Left cardiac atrium (tissue), 4 donors: ENCODE results near the gene KDM3B. TPM values are rescaled to one million over a fixed set of nuclear protein-coding genes. Genes with fewer than 3 reads are reported as not detected.

Source experiments
- ATAC-seq, 2 donors: fragments of 200-7000 bp; cut with Tn5 transposase; one replicate each; pipeline ENCODE4 v1.9.1; 2020; ENCODE audit warnings: mild to moderate bottlenecking in 2 of 2, moderate library complexity in 2 of 2
- DNase-seq: peaks from one replicate; pipeline ENCODE4 v3.0.0-alpha.2; 2020
- intact Hi-C, 2 donors: fragments of 100-400 bp; cut with DNase I; formaldehyde crosslinking; loops; one replicate each; pipeline versions ENCODE4 v1.14.1 to v1.15.1; 2022 to 2023
- total RNA-seq, 2 donors: library from RNA; stranded (reverse); fragmentation: NEBNext Ultra II Directional; extraction: Animal tissue kit (Norgen Biotek cat#: 25700); gene quantifications; one replicate each; pipeline ENCODE4 v1.2.1, GENCODE V29; 2021
- donor health status: DM: no; HTN: yes; CAD: no.
- donor health status: DM: no; HTN: yes; CAD: no; lungs with severe emphysema.
- donor health status: DM: yes; HTN: yes; CAD: no.
- donor health status: Dilated cardiomyopathy.

KDM3B gene
- total RNA-seq, 2 donors from 2014 or later = 33.9 to 39.8 TPM

DNA sequence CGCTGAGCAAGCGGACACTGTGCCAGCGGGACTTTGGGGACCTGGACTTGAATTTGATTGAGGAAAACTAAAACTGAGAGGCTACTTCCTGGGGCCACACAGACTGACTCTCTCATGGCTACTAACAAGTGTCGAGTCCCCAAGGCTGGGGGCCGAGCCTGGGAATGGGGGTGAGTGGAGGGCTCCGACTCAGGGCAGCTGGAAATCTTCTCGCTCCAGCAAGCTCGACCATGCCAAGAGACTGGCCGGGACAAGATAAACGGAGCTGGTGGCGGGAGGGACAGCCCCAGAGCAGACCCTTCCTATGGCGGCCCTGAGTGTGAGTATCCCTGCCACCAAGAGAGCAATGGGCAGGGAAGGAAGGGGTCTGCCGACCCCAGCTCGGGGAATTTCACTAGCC, 5.6 kb upstream of the KDM3B start:
- ATAC-seq = no peak
- no peak for DNase-seq
- intact Hi-C loops = no loop called here

DNA sequence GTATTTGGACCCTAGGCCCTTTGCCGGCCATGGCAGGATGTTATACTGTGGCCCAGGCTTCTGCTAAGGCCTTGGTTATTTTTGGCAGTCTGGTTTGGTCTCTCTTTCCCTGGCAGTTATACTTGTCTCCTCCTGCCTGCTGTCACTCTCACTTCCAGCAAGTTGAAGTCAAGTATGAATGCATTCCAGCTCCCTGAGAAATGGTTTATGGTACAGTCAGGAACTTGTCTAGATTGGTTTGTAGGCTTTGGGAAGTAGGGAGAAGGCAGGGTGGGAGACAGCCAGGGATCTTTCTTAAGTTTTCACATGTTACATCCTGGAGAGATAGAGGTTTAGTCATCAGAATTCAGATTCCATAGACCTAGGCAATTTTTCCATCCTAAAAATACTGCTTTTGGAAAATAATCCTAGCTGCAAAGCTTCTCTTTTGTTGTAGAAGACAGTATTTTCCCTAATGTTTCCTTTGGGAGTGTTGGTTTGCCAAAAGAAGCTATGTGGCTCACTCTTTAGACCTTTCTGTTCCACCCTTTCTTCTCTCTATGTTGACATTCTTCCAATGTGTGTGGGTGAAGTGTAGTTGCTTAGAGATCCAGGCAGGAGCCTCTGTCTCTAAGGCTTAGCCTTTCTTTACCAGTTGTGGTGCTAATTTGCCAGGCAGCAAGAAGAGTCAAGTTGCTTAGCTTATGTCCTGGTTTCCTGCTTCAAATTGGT, 2.5 kb upstream of the KDM3B start:
- intact Hi-C loops = no loop called here
- ATAC-seq = no peak
- DNase-seq = no peak

DNA sequence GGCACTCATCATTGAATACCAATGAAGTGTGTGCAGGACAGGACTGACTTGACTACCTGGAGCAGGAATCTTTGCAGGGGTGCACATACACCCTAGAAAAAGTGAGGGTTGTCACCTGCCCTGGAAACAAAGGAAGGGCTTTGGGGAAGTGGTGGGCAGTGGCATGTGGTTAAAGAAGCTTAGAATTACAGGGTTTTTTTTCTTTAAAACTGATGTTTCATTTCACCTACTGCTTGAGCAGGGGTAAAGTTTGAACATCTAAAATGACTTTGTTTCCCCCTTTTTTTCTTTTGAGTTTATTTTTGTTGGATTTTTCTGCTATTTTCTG, 2.0 kb upstream of the KDM3B start:
- intact Hi-C loops = no loop called here
- DNase-seq = no peak
- no peak for ATAC-seq

DNA sequence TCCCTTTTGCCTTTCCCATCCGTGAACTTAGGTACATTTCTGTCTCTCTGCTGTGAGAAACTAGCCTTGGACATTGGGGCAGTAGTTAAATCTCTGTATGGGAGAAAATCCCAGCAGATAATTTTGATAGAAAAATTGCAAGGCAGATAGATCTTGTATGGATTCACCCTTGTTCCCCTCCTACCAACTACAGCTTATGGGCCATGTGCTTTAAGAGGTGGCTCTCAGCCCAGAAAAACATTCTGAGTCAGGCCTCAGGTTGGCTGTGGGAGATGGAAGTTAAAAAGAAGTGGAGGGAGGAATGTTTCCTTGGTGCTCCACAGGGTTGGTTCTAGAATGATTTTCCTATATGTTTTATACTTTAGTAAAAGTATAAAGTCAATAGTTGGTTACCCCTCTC, 1.4 kb upstream of the KDM3B start:
- ATAC-seq (peak in 1 of 2 donors; percentile 14), DNase-seq (no peak)
- intact Hi-C loops = no loop called here

- no peak for ATAC-seq
Observed at GRCh38 chr5:138351517-138351916, 968 bp upstream of the KDM3B start.

GRCh38 chr5:138352722-138353559, 456 bp downstream of the KDM3B start:
- intact Hi-C loops = no loop called here
- ATAC-seq = peak; percentile 69 to 72

More at GRCh38 chr5:138351517-138351916, 968 bp upstream of the KDM3B start:
- no peak for DNase-seq
- intact Hi-C loops = no loop called here

DNA sequence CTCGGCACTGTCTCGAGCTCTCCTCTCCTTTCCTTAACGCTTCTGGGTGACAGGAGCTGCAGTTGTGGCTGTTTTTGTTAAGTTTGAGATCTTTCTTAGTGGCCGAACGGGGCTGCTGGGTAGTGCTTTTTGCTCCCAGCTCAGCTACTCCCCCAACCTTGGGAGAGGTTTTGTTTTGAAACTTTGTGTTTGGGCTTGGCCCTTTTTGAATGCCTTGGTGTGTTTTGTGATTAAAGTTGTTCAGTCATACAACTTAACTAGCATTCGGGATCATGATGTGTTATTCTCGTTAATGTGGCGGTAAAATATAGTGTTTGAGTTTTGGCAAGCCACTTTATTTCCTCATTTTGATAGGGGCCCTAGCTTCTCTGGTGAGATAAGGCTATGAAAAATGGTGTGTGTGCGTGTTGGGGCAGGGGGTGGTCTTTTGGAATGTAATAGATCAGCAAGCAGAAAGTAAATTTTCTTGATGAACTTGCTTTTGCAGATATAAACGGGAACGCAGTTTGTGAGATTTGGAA, 1.1 kb downstream of the KDM3B start:
- DNase-seq (no peak), ATAC-seq (no peak)
- intact Hi-C loops = no loop called here

More at GRCh38 chr5:138352722-138353559, 456 bp downstream of the KDM3B start:
- peak; percentile 70 for DNase-seq

GRCh38 chr5:138354387-138354786, 1.9 kb downstream of the KDM3B start:
- ATAC-seq (no peak), DNase-seq (no peak)
- intact Hi-C loops = no loop called here

- intact Hi-C loops = no loop called here
- peak in 1 of 2 donors; percentile 31 for ATAC-seq
- DNase-seq = peak; percentile 35
Observed at GRCh38 chr5:138354926-138355378, 2.5 kb downstream of the KDM3B start.

DNA sequence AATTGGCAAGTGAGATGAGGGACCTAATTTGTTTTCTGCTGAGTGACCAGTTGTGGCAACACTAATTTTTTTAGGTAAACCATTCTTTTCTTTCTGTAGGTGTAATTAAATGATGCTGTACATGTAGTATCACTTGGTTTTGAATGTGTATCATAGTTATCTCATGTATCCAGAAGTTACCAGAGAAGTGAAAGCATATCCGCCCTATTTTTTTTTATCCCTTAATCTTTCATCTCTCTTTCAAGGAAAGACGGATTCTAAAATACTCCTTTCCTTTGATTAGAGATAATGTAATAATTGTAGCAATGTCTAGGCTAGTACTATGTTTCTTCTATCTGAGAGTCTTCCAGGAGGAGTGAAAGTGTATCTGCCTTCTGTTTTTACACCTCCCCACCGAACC, 7.1 kb downstream of the KDM3B start:
- ATAC-seq (no peak), DNase-seq (no peak)
- intact Hi-C loops = no loop called here

GRCh38 chr5:138360941-138361452, 8.5 kb downstream of the KDM3B start:
- intact Hi-C loops = no loop called here
- ATAC-seq (no peak), DNase-seq (no peak)

- no peak for DNase-seq
- intact Hi-C loops = no loop called here
- no peak for ATAC-seq
Observed at GRCh38 chr5:138364576-138364975, 12.1 kb downstream of the KDM3B start.

GRCh38 chr5:138366632-138367382, 14.3 kb downstream of the KDM3B start:
- intact Hi-C loops = no loop called here
- DNase-seq = no peak
- peak in 1 of 2 donors; percentile 14 for ATAC-seq

- peak; percentile 13 to 37 for ATAC-seq
- intact Hi-C loops = no loop called here
- no peak for DNase-seq
Observed at GRCh38 chr5:138369261-138369660, 16.8 kb downstream of the KDM3B start.

DNA sequence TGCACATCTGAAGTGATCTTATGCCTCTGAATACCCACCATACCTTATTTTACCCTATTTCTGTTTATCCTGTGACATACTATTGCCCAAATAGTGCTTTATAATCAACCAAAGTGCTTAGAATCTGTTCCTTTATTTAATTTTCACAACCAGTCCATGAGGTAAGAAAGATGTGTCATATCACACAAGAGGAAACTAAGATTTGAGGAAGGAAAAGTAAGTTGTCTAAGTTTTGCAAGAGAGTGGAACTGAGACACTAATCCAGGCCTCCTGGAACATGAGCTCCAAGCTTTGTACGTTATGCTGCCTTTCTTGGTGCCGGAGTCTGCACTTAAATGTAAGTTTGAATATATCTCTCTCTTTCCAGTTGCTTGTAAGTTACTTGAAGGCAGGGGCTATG, 17.2 kb downstream of the KDM3B start:
- ATAC-seq = peak; percentile 39 to 41
- no peak for DNase-seq
- intact Hi-C loops = no loop called here

DNA sequence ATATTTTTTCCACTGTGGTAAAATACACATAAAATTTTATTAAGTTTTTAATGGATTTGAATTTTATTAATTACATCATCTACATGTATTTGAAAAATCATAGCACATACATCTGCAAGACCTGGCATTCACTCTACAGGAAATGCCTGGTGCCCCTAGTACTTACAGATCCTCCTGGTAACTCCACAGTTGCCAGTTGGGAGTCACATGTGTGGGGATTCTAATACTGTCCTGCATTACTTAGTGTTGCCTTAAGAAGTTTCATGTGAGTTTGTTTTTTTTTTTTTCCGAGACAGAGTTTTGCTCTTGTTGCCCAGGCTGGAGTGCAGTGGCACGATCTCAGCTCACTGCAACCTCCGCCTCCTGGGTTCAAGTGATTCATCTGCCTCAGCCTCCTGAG, 18.1 kb downstream of the KDM3B start:
- ATAC-seq (peak in 1 of 2 donors; percentile 52), DNase-seq (no peak)
- intact Hi-C loops = no loop called here

DNA sequence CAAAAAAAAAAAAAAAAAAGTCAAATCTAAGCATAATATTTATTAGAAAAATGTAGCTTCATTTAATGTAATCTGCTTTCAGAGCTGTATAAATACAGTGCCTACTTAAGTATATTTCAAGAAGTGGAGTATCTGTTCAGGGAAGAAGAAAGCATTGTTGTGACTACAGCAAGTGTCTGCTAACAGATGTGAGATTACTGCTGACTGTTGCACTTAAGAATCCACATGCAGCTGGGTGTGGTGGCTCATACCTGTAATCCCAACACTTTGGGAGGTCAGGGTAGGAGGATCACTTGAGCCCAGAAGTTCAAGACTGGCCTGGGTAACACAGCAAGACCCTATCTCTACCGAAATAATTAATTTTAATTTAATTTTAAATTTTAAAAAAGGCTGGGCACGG, 19.0 kb downstream of the KDM3B start:
- ATAC-seq = no peak
- intact Hi-C loops = no loop called here

GRCh38 chr5:138372225-138372624, 19.7 kb downstream of the KDM3B start:
- DNase-seq (no peak), ATAC-seq (no peak)
- intact Hi-C loops = no loop called here

More for the DNA sequence above, 19.0 kb downstream of the KDM3B start:
- no peak for DNase-seq

- intact Hi-C loops = no loop called here
- DNase-seq = no peak
- ATAC-seq = no peak
Observed at GRCh38 chr5:138372653-138373052, 20.2 kb downstream of the KDM3B start.
